ENCODE results near the gene PADI2. TPM values are rescaled to one million over a fixed set of nuclear protein-coding genes. Genes with fewer than 3 reads are reported as not detected.
A peak's percentile ranks its signal among the peaks of the same experiment; 100 is the strongest.

Gene PADI2
- total RNA-seq, result 37.2 TPM
- polyA plus RNA-seq (ENCODE audit: insufficient read depth in 1 of 8, insufficient read length in 8 of 8, low replicate concordance in 1 of 8), result 10 to 100 TPM; 46.7 to 81.7 (median 69.7) TPM
- long read RNA-seq, donor 1, full-length matches to known transcripts, result 7 of 7 reads
- long read RNA-seq, donor 1, partial matches to known transcripts, result 0 of 7 reads
- long read RNA-seq, donor 1, other reads (novel, unspliced or antisense), result 0 of 7 reads
- long read RNA-seq, donor 2, result 0 reads
- long read RNA-seq, donor 3, full-length matches to known transcripts, result 35 of 41 reads
- long read RNA-seq, donor 3, partial matches to known transcripts, result 6 of 41 reads
- long read RNA-seq, donor 3, other reads (novel, unspliced or antisense), result 0 of 41 reads
- long read RNA-seq, donor 4, full-length matches to known transcripts, result 12 of 12 reads
- long read RNA-seq, donor 4, partial matches to known transcripts, result 0 of 12 reads
- long read RNA-seq, donor 4, other reads (novel, unspliced or antisense), result 0 of 12 reads
- long read RNA-seq, donor 5, full-length matches to known transcripts, result 11 of 16 reads
- long read RNA-seq, donor 5, partial matches to known transcripts, result 5 of 16 reads
- long read RNA-seq, donor 5, other reads (novel, unspliced or antisense), result 0 of 16 reads
- long read RNA-seq, donor 6, full-length matches to known transcripts, result 14 of 14 reads
- long read RNA-seq, donor 6, partial matches to known transcripts, result 0 of 14 reads
- long read RNA-seq, donor 6, other reads (novel, unspliced or antisense), result 0 of 14 reads
- long read RNA-seq, donor 7, full-length matches to known transcripts, result 10 of 10 reads
- long read RNA-seq, donor 7, partial matches to known transcripts, result 0 of 10 reads
- long read RNA-seq, donor 7, other reads (novel, unspliced or antisense), result 0 of 10 reads
- long read RNA-seq, donor 8, full-length matches to known transcripts, result 3 of 3 reads
- long read RNA-seq, donor 8, partial matches to known transcripts, result 0 of 3 reads
- long read RNA-seq, donor 8, other reads (novel, unspliced or antisense), result 0 of 3 reads
- long read RNA-seq, donor 9, full-length matches to known transcripts, result 5 of 5 reads
- long read RNA-seq, donor 9, partial matches to known transcripts, result 0 of 5 reads
- long read RNA-seq, donor 9, other reads (novel, unspliced or antisense), result 0 of 5 reads
- long read RNA-seq, donor 10, full-length matches to known transcripts, result 4 of 4 reads
- long read RNA-seq, donor 10, partial matches to known transcripts, result 0 of 4 reads
- long read RNA-seq, donor 10, other reads (novel, unspliced or antisense), result 0 of 4 reads
- long read RNA-seq, donor 11, full-length matches to known transcripts, result 5 of 5 reads
- long read RNA-seq, donor 11, partial matches to known transcripts, result 0 of 5 reads
- long read RNA-seq, donor 11, other reads (novel, unspliced or antisense), result 0 of 5 reads

DNA sequence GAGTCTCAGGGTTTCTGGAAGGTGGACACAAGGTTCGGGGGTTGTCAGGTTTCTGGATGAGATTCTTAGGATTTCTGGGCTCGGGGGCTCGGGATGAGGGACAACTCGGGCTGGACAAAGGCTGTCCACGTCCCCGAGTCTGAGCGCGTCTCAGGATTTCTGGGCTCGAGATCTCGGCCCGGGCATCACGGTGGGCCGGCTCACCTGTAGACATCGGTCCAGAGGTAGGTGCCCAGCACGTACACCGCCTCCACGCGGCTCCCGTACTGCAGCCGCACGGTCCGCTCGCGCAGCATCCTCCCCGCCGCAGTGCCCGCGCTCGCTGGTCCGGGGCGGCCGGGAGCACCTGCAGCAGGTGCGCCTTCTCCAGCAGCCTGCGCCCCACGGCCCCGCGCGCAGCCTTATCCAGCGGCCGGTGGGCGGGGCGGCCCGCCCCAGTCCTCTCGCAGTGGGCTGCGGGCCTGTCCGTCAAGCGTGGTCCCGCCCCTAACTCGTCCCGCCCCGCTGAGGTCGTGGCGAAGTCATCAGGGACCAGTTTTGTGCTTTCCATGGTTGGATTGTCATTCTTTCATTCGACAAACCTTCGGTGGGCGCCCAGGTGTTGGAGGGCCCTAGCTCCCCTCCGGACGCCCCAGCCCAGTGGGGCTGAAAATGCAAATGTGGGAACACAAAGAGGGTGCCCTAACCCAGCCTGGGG, at the start of gene PADI2:
TSS of gene PADI2 (minus strand) at position 376 of the 697 bp plus-strand sequence. CDS start at position 296, 80 bp downstream.
- H3K4me1 ChIP-seq (ENCODE audit: control insufficient read depth, insufficient read depth, low read length), result peaks cover 53% of the 10 kb centered on the region
- H3K9me3 ChIP-seq (replicated peaks; ENCODE audit: control insufficient read depth, low read depth, low read length), result no peaks in the 10 kb centered on the region
- peak; percentile 56 for DNase-seq
- H3K36me3 ChIP-seq (ENCODE audit: control insufficient read depth, insufficient read depth, low read length), result no peaks in the 10 kb centered on the region
- peaks cover 44% of the 10 kb centered on the region for H3K27me3 ChIP-seq (ENCODE audit: control insufficient read depth, insufficient read depth, low read length)
- H3K4me3 ChIP-seq (ENCODE audit: low read length), result peak within 1 kb of the TSS; percentile 26
- peak within 1 kb of the TSS; percentile 55 for H3K27ac ChIP-seq (ENCODE audit: low read length)
- under 1% methylated on average over 56 of the region's 58 CpGs for WGBS (ENCODE audit: insufficient coverage)

DNA sequence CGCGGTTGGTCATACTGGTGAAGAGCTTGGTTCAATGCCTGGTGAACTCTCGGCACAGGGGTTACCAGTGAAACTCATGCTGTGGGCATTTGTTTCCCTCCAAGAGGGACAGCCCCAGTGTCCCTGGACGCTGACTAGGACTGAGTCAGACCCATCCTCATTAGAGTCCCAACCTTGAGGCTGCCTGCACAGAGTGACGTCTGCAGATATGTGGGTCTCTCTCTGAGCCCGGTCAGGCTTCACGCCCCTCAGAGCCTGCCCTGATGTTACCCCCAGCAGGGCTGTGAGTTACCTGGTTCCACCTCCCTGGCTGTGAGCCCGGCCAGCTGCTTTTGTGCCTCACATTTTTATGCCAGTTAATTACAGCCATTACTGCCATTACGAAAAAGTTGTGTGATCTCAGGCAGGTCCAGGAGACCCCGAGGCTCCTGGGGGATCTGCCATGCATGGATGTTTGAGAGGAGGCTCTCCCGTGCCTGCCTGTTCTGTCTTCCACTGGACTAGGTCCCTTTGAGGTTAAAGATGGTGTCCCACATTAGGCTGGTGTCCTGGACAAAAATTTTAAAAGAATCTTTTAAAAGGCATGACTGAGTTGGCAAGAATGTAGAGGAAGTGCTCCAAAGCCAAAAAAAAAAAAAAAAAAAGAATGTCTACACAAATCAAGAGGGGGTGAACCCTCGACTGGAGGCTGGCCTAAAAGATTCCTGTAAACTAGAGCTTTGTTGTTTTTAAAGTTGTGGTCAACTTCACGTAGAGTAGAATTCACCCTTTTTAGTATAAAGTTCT, 49.0 kb upstream of the PADI2 start:
- H3K36me3 ChIP-seq (ENCODE audit: control insufficient read depth, insufficient read depth, low read length), result no peaks in the 10 kb centered on the region
- no peak for DNase-seq
- WGBS (ENCODE audit: insufficient coverage), result 51% methylated on average over 8 of the region's 13 CpGs
- H3K27ac ChIP-seq (ENCODE audit: low read length), result no peak overlapping the region
- no peaks in the 10 kb centered on the region for H3K4me1 ChIP-seq (ENCODE audit: control insufficient read depth, insufficient read depth, low read length)
- H3K4me3 ChIP-seq (ENCODE audit: low read length), result no peak overlapping the region
- H3K27me3 ChIP-seq (ENCODE audit: control insufficient read depth, insufficient read depth, low read length), result peaks cover 6% of the 10 kb centered on the region
- H3K9me3 ChIP-seq (replicated peaks; ENCODE audit: control insufficient read depth, low read depth, low read length), result no peaks in the 10 kb centered on the region

DNA sequence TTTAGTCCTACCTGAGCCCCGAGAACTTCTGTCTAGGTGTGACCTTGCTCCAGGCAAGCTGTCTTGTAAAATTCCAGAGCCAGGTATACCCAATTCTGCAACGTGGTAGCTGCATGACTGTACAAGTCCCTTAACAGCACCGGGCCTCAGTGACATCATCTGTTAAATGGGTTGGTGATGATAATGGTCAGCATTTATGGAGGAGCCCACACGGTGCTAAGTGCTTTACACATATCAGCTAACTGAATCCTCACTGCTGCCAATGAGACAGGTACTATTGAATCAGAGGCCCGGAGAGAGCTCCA, 48.5 kb upstream of the PADI2 start:
- no peak for DNase-seq
- peaks cover 6% of the 10 kb centered on the region for H3K27me3 ChIP-seq (ENCODE audit: control insufficient read depth, insufficient read depth, low read length)
- H3K36me3 ChIP-seq (ENCODE audit: control insufficient read depth, insufficient read depth, low read length), result no peaks in the 10 kb centered on the region
- no peaks in the 10 kb centered on the region for H3K9me3 ChIP-seq (replicated peaks; ENCODE audit: control insufficient read depth, low read depth, low read length)
- H3K4me1 ChIP-seq (ENCODE audit: control insufficient read depth, insufficient read depth, low read length), result no peaks in the 10 kb centered on the region
- 83% methylated on average over 4 of the region's 5 CpGs for WGBS (ENCODE audit: insufficient coverage)
- H3K4me3 ChIP-seq (ENCODE audit: low read length), result no peak overlapping the region
- no peak overlapping the region for H3K27ac ChIP-seq (ENCODE audit: low read length)

DNA sequence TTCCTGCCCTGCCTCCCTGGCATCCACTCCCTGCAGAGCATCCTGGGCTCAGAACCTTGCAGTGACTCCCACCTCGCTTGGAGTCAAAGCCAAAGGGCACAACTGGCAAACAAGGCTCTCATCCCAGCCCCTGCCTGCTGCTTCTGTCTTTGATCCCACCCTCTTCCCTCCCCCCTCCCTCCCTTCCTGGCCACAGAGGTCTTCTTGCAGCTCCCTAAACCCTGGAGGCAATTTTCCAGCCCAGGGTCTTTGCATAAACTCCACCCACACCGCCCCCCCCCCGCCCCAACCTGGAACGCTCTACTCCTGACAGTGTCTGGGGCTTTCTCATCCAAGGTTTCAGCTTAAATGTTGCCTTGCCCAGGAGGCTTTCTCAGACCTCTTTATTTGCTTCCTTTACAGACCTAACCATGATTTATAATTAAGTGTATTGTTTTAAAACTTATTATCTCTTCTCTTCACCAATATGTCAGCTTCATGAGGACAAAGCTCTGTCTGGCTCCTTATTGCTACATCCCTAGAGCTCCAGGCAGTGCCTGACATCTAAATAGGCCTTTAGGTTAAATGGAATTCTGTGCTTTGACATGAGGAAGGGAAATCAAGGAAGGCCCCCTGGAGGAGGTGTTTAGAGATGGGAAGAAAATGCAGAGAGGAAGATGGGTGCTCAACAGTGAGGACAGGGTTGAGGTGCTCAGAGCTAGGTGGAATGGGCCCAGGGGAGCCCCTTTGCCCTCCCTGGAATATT, 48.0 kb upstream of the PADI2 start:
- WGBS (ENCODE audit: insufficient coverage), result 0% methylated on average over 1 of the region's 4 CpGs
- Histone ChIP-seq H3K4me1 (ENCODE audit: control insufficient read depth, insufficient read depth, low read length) (no peaks in the 10 kb centered on the region), H3K4me3 (ENCODE audit: low read length) (no peak overlapping the region), H3K27ac (ENCODE audit: low read length) (no peak overlapping the region), H3K9me3 (replicated peaks; ENCODE audit: control insufficient read depth, low read depth, low read length) (no peaks in the 10 kb centered on the region), H3K36me3 (ENCODE audit: control insufficient read depth, insufficient read depth, low read length) (no peaks in the 10 kb centered on the region), H3K27me3 (ENCODE audit: control insufficient read depth, insufficient read depth, low read length) (peaks cover 6% of the 10 kb centered on the region)
- no peak for DNase-seq

DNA sequence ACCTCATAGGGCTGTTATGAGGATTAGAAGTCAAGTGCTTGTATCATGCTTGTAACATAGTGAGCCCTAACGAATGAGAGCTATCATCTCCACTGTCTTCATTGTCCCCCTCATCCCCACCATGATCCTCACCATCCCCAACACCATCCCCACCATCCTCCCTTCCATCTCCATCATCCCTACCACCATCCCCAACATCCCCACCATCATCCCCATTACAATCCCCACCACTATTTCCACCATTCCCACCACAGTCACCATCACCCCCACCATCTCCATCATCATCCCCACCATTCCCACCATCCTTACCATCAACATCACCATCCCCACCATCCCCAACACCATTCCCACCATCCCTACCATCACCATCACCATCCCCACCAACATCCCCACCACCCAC, 46.6 kb upstream of the PADI2 start:
- H3K27ac ChIP-seq (ENCODE audit: low read length), result no peak overlapping the region
- no peak for DNase-seq
- H3K4me3 ChIP-seq (ENCODE audit: low read length), result no peak overlapping the region
- H3K27me3 ChIP-seq (ENCODE audit: control insufficient read depth, insufficient read depth, low read length), result peaks cover 6% of the 10 kb centered on the region
- H3K9me3 ChIP-seq (replicated peaks; ENCODE audit: control insufficient read depth, low read depth, low read length), result no peaks in the 10 kb centered on the region
- no peaks in the 10 kb centered on the region for H3K36me3 ChIP-seq (ENCODE audit: control insufficient read depth, insufficient read depth, low read length)
- H3K4me1 ChIP-seq (ENCODE audit: control insufficient read depth, insufficient read depth, low read length), result no peaks in the 10 kb centered on the region
- 71% methylated on average over 1 of the region's 1 CpG for WGBS (ENCODE audit: insufficient coverage)

DNA sequence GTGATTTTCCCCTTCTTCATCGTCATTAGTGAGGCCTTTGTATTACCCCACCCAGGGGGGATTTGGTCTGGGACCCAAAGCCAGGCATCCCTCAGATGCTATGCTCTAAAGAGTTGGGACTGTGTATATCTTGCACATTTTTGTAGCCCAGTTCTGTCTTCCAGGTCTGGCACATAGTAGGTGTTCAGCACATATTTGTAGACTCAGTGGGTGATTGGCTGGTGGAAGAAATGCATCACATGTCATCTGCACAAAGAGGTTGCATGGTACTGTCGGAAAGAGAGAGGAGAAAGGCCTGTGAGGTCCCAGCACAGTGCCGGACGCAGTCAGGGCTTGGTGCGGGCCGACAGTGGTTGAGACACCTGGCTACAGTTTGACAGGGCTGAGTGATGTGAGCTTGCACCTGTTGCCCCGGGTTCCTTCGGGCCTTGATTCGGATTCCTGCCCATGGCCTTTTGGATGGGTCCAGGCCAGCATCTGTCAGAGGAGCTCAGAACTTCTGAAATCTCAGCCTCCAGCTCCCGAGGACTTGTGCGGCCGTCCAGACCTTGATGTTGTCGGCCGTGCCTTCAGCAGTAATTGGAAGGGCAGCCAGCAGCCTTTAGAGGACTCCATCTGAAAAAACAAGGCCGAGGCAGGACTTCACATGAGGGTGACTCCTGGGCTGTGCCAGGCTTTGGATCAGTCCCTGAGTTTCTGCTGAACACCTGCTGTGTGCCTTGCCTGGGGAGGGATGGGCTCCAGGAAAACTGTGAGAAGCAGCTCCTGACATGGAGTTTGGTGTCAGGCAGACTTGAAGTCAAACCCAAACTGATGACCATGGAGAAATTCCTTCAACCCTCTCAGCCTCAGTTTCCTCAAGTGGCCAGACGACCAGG, 44.8 kb upstream of the PADI2 start:
- Histone ChIP-seq H3K9me3 (replicated peaks; ENCODE audit: control insufficient read depth, low read depth, low read length) (no peaks in the 10 kb centered on the region), H3K36me3 (ENCODE audit: control insufficient read depth, insufficient read depth, low read length) (no peaks in the 10 kb centered on the region), H3K27ac (ENCODE audit: low read length) (no peak overlapping the region), H3K27me3 (ENCODE audit: control insufficient read depth, insufficient read depth, low read length) (peaks cover 6% of the 10 kb centered on the region), H3K4me3 (ENCODE audit: low read length) (no peak overlapping the region), H3K4me1 (ENCODE audit: control insufficient read depth, insufficient read depth, low read length) (no peaks in the 10 kb centered on the region)
- WGBS (ENCODE audit: insufficient coverage), result 75% methylated on average over 14 of the region's 16 CpGs
- no peak for DNase-seq

DNA sequence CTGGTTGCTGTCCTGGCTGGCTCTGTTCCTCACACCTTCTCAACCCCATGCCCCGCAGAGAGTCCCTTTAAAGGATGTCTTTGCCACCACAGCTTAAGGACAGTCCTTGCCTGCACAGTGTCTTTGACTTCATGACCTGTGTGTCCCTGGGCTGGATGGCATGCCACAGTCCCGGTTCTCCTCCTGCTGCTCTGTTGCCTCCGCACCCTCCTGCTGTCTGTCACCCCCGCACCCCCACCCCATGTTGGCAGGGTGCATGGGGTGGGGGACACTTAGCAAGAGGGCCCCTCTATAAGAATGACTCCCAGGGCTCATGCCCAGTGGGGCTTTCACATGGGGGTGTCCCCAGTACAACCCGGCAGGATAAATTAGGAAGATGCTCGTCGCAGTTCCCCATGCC, 44.1 kb upstream of the PADI2 start:
- peaks cover 6% of the 10 kb centered on the region for H3K27me3 ChIP-seq (ENCODE audit: control insufficient read depth, insufficient read depth, low read length)

DNA sequence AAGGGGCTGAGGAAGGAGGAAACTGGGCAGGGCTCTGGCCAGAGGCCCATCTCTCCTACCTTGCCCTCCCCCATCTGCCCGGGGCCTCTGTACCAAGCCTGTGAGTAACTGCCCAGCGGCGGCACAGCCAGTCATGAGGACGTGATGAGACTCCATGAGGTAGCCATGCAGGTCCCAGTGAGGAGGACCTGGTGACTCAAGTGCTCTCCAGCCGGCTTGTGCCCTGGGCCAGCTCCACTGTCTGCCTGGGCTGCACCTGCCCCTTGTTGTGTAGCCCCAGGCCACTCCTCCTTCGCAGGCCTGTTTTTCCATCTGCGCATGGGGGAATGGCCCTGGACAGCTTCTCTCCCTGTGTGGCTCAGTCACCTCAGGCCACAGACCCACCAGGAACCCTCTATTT, 43.7 kb upstream of the PADI2 start:
- Histone ChIP-seq H3K27ac (ENCODE audit: low read length) (no peak overlapping the region), H3K4me3 (ENCODE audit: low read length) (no peak overlapping the region), H3K9me3 (replicated peaks; ENCODE audit: control insufficient read depth, low read depth, low read length) (no peaks in the 10 kb centered on the region), H3K4me1 (ENCODE audit: control insufficient read depth, insufficient read depth, low read length) (no peaks in the 10 kb centered on the region), H3K27me3 (ENCODE audit: control insufficient read depth, insufficient read depth, low read length) (peaks cover 3% of the 10 kb centered on the region), H3K36me3 (ENCODE audit: control insufficient read depth, insufficient read depth, low read length) (no peaks in the 10 kb centered on the region)
- no peak for DNase-seq
- 74% methylated on average over 7 of the region's 7 CpGs for WGBS (ENCODE audit: insufficient coverage)

More for the DNA sequence above, 44.1 kb upstream of the PADI2 start:
- WGBS (ENCODE audit: insufficient coverage), result 89% methylated on average over 1 of the region's 7 CpGs
- Histone ChIP-seq H3K9me3 (replicated peaks; ENCODE audit: control insufficient read depth, low read depth, low read length) (no peaks in the 10 kb centered on the region), H3K36me3 (ENCODE audit: control insufficient read depth, insufficient read depth, low read length) (no peaks in the 10 kb centered on the region), H3K4me1 (ENCODE audit: control insufficient read depth, insufficient read depth, low read length) (no peaks in the 10 kb centered on the region), H3K4me3 (ENCODE audit: low read length) (no peak overlapping the region), H3K27ac (ENCODE audit: low read length) (no peak overlapping the region)
- no peak for DNase-seq
